ENCODE data around the gene KIAA0408.
A peak's percentile ranks its signal among the peaks of the same experiment; 100 is the strongest.

The KIAA0408 gene

DNA sequence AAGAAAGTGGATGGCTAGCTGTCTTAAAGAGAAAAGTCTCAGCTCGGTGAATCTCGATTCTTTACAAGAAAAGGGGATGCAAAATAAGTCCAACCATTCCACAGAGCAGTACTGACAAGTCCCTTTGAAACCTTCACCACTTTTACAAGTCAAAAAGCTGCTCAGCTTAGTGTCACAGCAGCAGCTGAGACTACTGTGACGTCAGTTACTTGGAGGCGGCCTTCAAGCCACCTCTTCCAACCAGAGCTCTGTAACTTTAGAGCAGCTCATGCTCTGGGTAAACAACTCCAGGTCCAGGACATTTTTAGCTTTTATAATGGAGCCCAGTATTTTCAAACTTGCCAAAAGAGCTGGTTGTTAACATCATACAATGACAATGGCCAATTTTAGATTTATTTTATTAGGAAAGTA lies at the start of gene KIAA0408:
Gene KIAA0408, minus strand, starts transcription at position 159 of the 411 bp plus-strand sequence. CDS start 5,408 bp downstream, outside the sequence.
- DNase-seq = no peak

DNA sequence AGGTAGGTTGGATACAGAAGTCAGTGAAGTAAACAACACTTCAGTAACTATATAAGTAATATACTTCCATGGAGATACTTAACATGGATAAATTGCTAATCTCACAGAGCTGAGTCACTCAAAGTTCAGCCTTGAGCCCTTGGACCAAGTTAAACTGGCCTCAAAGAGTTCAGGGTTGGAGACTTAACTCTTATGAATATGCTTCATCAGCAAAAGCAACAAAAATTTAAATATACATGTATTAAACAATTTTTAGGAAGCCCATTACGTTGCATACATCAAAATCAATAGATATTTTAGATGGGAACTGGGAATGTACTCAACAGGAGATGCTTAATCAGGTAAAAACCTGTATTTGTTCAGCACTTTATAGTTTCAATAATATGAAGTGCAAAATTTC lies 47.7 kb upstream of the KIAA0408 start:
- DNase-seq = no peak

DNA sequence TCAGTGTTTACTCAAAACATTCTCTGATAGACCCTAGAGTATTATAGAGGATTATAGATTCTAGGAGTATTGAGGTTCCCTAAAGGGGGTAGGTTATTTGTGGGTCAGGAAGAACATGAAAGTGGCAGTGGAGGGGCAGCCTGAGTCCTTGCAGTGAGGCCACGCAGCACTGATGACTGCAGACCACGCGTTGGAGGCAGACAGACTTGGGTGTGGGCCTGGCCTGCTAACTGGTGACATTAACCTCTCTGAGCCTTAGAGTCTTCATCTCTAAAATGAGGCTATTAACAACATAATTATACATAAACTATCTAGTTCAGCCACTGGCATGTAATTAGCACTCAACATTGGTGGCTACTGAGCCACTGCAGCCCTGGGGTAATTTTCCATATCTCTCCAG lies 43.8 kb upstream of the KIAA0408 start:
- DNase-seq = no peak

DNA sequence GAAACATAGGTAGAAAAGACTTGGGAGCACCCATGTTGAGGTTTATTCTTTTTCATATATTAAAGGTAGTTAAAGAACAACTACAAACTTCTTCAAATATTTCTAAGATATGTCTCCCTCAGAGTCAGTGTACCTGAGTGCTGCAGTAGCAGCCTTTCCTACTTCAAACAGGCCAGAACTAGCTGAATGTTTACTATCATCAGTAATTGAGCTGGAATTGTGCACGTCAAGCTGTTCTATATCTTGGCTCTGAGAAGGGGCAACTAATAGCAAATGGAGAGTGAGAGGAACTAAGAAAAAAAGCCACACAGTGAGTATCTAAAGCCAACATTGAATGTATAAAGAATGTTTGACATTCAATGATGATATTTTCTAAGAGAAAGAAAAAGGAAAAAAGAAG lies 38.2 kb upstream of the KIAA0408 start:
- DNase-seq = no peak

DNA sequence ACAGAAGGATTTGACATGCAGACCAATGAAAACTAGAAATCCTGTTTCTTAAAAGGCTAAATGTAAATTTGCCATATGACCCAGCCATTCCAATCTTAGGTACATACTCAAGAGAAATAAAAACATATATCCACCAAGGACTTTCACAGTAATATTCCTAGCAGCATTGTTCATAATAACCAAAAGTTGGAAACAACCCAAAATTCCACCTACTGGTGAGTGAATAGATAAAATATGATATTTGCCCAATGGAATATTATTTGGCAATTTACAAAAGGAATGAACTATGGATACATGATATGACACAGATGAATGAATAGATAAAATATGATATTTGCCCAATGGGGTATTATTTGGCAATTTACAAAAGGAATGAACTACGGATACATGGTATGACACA lies 37.3 kb upstream of the KIAA0408 start:
- DNase-seq = no peak

DNA sequence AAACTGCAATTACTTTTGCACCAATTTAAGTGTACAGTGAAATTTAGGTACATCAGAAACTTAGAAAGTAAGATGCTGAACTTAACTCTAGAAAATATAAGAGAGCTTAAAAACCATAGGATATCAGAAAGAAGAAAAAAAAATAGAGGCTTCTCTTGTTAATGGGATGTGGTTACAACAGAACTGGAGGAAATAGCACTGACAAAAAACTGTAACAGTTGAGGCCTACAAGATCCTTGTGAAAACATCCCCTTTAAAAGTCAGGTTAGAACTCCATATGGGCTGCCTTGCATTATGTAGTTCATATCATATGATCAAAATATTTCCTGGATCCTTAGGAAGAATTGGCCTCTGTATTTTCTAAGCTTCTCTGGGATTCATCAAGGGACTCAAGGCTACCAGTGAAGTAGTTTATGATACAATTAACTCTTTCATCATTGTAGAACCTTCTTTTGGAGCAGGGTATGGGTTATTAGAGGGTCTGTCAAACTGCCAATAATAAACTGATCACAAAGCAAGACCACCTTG lies 35.1 kb upstream of the KIAA0408 start:
- no peak for DNase-seq

GRCh38 chr6:127489248-127489647 lies 30.1 kb upstream of the KIAA0408 start:
- no peak for DNase-seq

DNA sequence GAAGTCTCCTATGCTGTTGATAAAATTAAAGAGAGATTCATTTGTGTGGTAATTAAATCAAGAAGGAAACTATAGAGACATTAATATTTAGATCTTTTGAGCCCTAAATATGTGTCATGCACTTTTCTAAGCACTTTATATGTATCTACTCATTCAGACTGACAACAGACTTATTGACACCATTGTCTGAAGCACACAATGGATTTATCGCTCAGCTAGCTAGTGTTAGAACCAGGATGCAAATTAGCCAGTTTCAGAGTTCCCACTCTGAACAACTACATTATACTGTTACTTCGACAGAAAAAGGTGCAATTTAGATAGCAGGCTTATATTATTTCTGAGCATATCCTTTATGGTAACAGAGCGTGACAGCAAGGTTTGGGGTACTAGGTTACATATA lies 27.7 kb upstream of the KIAA0408 start:
- no peak for DNase-seq

- no peak for DNase-seq
These were observed 25.1 kb upstream of the KIAA0408 start for GRCh38 chr6:127484212-127484863.

- DNase-seq = no peak
These were observed 24.3 kb upstream of the KIAA0408 start for GRCh38 chr6:127483399-127484055.

DNA sequence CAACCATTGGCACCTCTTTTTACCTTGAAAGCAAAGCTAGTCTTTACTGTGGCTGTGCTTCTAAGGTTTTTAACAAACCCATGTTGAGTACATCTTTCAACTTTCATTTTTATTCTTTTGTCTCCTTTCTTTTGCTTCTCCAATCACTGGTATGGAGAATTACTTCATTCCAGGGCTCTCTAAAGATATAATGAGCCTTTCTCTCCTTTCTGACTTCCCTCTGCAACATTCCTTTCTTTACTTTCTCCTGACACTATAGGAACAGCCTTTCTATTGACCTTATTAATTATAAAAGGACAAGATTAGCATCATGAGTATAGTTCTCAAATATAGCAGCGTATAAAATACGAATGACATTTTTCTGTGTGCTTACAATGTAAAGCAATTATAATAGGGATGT lies 23.1 kb upstream of the KIAA0408 start:
- DNase-seq = no peak

- no peak for DNase-seq
These were observed 22.4 kb upstream of the KIAA0408 start for GRCh38 chr6:127481628-127482027.

DNA sequence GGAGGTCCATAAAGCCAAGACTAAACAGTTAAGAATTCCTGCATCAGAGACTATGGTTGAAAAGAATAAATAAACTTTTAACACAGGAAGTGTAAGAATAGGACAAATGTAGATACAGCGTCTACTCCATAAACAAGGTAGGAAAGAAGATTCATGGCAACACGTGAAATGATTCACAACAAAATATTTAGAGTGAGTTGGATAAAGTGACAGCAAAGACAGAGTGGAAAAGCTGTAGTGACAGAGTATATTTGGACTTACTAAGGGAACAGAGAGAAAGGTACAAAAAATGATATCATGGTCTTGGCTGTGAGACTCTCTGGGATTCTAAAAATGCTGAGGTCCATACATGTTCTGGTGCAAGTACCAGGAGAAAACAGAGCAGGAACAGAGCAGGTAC lies 21.9 kb upstream of the KIAA0408 start:
- DNase-seq = no peak

GRCh38 chr6:127477658-127478057 lies 18.5 kb upstream of the KIAA0408 start:
- no peak for DNase-seq

DNA sequence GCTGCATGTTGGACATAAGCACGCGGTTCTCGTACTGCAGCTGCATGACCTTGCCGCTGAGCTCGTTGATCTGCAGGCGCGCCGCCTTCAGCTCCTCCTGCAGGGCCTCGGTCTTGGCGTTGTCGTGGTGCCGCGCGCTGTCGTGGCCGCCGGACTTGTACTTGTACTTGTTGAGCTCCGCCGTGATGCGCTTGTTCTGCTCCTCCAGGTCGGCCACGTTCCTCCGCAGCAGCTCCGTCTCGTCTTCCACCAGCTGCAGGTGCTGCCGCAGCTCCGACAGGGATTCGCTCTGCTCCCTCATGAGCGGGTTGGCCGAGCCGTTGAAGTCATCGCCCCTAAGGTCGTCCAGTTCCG lies 16.6 kb upstream of the KIAA0408 start:
- no peak for DNase-seq

- DNase-seq = no peak
These were observed 16.1 kb upstream of the KIAA0408 start for GRCh38 chr6:127475135-127475822.

DNA sequence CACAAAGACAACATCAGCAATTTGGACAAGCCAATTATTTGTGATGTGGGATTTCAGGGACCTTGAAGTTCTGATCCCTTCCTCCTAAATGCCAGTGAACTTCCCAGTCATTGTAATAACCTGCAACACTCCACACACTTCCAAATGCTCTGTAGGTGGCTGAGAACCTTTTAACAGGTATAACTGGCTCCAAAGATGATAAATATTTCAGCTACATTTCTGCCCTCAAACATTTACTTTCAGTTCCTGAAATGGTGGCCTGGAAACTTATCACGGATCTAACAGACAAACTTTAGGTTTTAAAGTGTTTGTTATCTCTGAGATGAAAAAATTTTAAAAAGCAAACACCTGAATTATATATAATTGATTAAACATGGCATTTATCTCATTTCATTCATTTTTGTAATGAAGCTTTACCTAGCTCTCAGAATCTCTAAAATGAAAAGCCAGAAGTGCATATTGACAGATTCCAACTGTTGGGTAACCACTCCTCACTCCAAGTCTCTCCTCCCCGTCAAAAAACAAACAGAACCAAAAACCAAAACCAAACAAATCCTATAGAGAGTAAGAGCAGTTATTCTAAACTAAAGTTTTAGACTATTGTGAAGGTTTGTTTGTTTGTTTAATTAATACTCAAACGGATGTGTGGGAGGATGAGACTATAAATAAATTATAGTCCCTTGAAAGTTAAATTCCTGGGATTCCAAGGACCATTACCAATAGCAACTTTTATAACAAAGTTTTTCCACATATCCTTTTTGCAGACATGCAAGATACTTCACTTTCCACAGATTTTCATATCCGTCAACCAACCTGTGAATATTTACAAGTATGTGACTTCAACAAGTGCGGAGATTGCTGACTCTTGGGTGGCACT lies 12.4 kb upstream of the KIAA0408 start:
- no peak for DNase-seq

- no peak for DNase-seq
These were observed 9.7 kb upstream of the KIAA0408 start for GRCh38 chr6:127468936-127469335.

GRCh38 chr6:127466416-127466815 lies 7.2 kb upstream of the KIAA0408 start:
- DNase-seq = no peak

DNA sequence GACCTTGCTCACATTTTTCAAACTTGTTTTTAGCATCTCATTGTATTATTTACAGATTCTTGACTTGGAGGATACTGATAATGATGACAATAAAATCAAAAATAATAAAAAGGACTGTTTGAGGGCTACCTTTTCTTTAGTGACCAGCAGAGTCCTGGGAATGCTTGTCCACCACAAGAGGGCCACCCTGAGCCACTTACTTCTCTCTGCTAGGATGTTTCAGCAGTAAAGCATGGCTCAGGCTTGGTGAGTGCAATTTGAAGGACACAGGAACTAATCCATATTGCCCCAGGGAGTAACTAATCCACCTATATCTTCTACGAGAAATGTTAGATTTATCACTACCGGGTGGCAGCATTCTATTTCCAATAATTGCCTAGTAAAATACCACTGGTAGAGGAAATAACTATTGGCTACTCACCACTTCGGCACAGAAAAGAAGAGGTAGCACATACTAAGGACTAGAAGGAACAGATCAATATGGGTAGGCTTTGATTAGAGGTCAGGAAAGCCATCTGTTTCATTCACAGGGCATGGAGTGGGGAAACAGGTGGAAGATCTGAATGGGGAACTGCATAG lies 5.8 kb upstream of the KIAA0408 start:
- DNase-seq = peak; percentile 59

- DNase-seq = no peak
These were observed 5.1 kb upstream of the KIAA0408 start for GRCh38 chr6:127464161-127464880.

DNA sequence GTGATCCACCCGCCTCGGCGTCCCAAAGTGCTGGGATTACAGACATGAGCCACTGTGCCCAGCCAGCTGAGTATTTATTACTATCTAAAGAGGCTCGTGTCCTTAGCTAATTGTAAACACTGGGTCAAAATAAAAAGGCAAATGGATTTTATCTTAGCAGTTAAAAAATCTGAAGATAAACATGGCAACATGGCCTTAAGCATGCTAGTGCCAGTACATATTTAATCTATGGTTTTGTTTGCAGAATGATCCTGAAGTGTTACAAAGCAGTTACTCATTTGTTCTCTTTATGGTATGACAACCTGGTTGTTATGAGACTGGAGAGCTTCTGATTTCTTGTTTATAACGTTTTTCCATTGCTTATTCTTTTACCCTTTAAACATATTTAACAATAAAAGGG lies 3.9 kb upstream of the KIAA0408 start:
- no peak for DNase-seq
